Skeletal muscle cell (primary cell): ENCODE measurements around the gene FGFR2.
"Not testable (repeated sequence)": the region's sequence is repeated elsewhere in the genome, so short reads cannot be mapped to it uniquely, and the experiment has no call there.

ENCODE experiments used
- DNase-seq: peaks from one replicate; pipeline ENCODE4 v3.0.0-alpha.2; 2010; ENCODE audit warnings: low read depth
- H3K4me3 ChIP-seq: 2 replicates; pipeline ENCODE4 v1.5.1; 2011; ENCODE audit warnings: low read depth, mild to moderate bottlenecking, control low read depth, low read length, moderate library complexity

FGFR2 gene

GRCh38 chr10:121531076-121531829 lies 67.0 kb downstream of the FGFR2 start:
- H3K4me3 ChIP-seq, result no peak overlapping the region

DNA sequence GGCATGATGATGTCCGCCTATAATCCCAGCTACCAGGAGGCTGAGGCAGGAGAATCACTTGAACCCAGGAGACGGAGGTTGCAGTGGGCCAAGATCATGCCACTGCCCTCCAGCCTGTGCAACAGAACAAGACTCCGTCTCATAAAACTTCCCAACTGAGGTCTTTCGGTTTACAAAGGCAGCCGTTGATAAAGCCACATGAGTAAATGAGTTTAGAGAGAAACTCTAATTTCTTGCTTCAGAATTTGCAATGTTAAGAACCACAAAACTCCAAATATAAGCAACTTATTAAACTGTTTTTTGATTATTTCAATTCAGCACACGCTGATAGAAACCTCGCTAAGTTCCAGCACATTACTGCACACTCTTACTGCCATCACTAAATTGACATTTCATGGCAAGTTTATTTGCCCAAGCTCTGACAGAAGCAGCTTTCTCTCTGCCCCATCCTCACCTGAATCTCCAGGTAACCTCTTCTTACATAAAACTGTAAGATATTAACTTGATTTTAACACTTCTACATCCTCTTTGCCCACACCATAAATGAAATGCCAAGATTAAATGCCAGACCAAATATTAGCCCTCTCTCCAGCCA lies 67.7 kb downstream of the FGFR2 start:
- DNase-seq, result no peak
- H3K4me3 ChIP-seq, result no peak overlapping the region

More at GRCh38 chr10:121531076-121531829, 67.0 kb downstream of the FGFR2 start:
- no peak for DNase-seq

DNA sequence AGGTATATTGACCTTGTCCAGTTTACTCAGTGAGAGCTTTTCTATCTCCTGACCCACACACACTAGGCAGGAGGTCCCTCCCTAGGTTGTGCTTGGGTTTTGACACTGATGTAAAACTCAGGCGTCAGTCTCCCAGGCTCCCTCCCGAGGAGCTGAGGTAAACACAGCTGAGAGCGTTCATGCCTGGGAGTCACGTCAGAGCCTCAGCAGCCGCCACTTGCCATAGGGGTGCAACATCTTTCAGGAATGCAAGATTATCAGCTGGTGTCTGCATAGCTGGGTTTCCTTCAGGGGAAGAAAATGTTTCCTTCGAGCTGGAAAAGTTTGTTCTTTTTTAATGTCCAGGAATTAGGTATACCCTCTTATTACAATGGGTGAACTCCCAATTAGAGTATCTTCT lies 70.6 kb downstream of the FGFR2 start:
- no peak for DNase-seq
- H3K4me3 ChIP-seq, result no peak overlapping the region

DNA sequence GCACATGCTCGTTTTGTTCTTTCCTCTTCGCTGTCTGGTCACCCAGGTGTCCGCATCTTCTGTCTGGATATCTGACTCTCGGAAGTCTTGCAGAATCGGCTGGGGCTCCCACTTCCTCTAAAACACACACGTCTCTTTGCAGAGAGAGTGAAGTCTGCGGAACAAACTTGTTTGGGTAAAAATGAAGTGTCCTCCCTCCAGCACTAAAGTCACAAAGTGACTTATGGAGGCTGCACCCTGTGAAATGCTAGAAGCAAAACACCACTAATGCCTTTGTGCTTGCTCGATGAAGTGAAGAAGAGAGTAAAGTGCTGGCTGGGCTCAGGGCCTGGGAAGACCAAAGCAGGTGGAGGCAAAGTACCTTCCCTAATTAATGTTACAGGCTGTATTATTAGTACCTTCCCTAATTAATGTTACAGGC lies 71.4 kb downstream of the FGFR2 start:
- no peak overlapping the region for H3K4me3 ChIP-seq
- no peak for DNase-seq

DNA sequence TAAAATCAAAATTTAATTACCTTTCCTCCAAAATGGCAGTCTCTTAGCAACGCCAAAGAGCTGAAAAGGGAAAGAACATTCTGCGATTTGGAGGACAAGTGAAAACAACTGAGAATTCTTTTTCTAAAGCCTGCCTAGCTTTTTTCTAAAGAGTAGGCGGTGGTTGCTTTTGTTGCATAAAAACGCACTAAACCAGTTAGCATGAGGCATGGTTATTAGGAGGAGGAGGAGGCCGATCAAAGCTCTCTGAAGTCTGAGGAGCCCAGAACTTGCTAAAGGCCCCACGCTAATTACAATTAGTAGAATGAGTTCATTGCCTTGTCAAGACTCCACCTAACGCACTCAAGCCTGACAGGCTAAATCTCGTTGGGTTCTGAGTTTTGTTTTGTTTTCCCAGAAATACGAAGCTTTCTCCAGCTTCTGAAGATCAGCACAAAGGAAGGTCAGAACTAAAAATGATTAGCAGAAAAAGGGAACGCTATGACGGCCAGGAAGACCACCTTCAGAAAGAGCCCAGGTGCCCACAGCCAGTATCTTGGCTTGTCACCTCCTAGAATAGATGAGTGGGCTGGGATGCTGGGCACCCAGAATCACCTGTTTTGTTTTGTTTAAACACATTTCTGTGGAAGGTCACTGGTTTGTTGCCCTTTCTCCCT lies 72.0 kb downstream of the FGFR2 start:
- DNase-seq, result no peak
- H3K4me3 ChIP-seq, result no peak overlapping the region

DNA sequence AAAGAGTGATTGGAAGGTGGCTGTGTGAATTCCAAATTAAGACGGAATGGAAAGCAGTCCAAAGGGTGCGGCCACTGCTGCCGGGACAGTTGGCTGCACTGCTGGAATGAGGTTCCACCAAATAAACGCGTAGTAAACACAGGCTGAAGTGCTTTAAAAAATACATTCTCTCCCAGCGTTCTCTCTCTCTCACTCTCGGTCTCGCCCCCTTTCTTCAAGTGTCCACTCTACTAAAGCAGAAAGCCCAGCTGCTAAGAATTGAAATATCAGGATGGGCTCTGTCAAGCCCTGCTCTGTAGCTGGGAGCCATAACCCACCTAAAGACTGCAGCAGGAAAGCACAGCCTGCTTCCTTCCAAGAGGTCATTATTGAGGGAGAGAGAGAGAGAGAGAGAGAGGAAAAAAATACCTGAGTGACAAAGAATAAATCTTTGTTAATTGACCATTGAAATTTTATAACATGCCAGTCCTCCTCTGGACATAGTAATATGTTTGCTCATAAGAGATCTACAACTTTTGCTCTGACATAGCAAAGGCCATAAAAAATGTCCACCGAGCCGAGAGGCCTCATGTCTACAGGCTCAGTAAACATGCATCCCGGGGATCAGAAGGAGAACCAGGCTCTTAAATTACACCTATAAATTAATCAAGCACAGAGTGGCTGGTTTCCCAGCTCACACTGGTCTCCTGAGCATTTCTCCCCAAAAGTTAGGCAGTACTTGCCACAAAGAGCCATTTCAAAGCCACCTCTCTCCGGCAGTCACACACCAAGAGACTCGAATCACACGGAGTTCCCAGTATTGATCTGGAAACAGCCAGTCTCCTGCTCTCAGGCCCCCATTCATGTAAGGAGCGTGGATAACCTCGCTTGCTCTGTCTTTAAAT lies 72.8 kb downstream of the FGFR2 start:
- H3K4me3 ChIP-seq, result no peak overlapping the region
- DNase-seq, result no peak

DNA sequence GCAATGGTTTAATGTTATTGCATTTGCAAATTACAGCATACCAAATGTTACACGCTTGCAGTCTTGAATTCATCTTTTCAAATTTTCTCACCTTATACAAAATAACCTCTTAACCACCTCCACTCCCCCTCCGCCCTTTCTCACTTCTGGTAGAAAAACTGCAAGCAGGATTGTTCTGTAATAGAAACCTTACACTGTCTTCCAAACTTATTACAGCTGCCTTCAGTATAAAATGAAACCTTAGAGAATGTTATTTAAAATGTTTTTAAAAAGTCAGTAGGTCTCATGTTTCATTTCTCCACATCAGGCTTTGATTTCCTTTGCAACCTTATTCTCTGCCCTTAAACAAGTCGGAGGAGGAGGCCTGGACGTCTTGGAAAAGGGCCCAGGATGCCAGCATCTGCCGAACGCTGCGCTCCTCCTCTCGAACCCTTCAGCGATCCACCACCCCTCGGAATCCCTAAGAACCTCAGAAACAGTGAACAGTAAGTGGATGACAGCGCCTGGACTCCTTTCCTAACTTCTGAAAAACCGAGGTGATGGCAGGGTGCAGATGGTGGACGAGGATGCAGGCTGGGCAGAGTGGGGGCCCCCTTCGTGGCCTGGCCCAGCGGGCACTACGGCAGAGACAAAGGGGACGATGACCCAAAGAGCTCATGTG lies 74.0 kb downstream of the FGFR2 start:
- no peak overlapping the region for H3K4me3 ChIP-seq
- DNase-seq, result no peak

DNA sequence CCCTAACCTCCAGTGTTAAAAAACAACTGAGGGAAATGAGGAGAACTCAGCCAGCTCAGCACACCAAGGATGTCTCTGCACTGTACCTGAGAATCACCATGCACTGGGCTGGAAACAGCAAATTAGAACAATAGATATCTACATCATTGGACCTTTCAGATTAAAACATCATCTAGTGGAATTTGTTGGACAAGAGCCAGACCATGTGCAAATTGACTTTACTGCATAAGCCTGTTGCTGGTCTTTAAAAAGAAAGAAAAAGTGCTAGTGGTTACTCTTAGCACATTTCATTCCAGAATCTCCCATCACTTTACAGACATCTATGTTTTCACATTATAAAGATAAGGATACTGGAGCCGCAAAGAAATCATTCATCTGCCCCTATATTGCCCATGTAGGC lies 75.4 kb downstream of the FGFR2 start:
- DNase-seq, result no peak
- no peak overlapping the region for H3K4me3 ChIP-seq

GRCh38 chr10:121521794-121522556 lies 76.3 kb downstream of the FGFR2 start:
- H3K4me3 ChIP-seq, result no peak overlapping the region
- no peak for DNase-seq

DNA sequence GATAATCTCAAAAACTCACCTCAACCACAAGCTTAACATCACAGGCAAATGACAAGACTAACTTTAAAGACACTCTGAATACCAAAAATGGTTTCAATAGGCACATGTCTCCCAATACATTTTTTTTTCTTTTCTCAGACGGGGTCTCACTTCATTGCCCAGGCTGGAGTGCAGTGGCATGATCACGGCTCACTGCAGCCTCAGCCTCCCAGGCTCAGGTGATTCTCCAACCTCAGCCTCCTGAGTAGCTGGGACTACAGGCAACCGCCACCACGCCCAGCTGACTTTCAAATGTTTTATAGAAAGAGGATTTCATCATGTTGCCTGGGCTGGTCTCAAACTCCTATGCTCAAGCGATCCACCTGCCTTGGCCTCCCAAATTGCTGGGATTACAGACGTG lies 77.7 kb downstream of the FGFR2 start:
- not testable (repeated sequence) for H3K4me3 ChIP-seq

DNA sequence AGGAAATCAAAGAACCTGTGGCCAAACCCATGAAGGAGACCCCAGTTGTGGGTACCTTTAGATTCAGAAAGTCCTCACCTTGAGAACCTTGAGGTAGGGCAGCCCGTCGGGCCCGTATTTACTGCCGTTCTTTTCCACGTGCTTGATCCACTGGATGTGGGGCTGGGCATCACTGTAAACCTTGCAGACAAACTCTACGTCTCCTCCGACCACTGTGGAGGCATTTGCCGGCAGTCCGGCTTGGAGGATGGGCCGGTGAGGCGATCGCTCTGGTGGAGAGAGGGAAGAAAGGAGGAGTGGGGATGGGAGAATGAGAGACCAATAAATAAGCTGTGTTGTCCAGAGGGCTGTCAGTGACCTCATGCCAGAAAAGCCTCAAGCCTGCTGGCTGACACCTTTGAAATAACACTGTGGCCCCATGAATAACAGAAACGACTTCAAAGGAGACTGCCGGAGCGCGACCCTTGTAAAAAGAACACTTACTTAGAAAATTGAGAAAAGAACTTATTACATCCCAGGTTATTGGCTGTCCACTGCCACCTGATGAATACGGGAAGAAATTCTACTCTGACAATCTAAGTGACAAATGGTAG lies 78.2 kb downstream of the FGFR2 start:
- no peak overlapping the region for H3K4me3 ChIP-seq
- DNase-seq, result no peak

More for the DNA sequence above, 77.7 kb downstream of the FGFR2 start:
- not testable (repeated sequence) for DNase-seq

DNA sequence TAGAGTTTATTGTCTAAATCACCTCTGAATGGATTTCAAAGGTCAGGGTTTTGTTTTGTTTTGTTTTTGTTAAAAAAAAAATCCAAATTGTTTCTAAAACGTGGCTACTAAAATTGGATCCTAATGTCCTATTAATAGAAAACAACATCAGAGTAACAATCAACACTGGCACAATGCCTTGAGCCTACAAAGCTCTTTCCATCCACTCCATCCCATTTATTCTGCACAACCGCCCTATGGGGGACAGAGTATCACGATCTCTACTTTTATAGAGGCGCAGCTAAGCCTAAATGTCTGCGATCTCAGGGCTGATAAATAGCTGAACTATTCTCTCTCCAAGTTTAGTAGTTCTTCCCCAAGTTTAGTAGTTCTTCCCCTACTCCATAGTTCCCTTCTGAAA lies 78.8 kb downstream of the FGFR2 start:
- no peak for DNase-seq
- H3K4me3 ChIP-seq, result no peak overlapping the region

DNA sequence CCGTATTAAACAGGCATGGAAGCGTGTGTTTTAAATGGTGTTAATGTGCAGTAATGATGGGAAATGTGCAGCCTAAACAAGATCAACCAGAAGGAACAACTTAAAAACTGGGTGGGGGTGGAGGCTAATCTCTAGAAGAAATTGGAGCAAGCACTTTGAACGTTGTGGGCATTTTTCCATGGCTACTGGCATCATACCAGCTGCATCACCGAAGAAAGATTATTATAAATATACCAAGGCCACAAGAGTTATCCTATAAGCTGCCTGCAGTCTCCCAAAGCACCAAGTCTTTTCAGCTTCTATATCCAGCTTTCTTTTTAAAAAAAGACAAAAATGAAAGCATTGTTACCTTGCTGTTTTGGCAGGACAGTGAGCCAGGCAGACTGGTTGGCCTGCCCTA lies 79.9 kb downstream of the FGFR2 start:
- DNase-seq, result no peak
- H3K4me3 ChIP-seq, result no peak overlapping the region

- no peak for DNase-seq
- H3K4me3 ChIP-seq, result no peak overlapping the region
Measured at GRCh38 chr10:121516093-121516865, 82.0 kb downstream of the FGFR2 start.

DNA sequence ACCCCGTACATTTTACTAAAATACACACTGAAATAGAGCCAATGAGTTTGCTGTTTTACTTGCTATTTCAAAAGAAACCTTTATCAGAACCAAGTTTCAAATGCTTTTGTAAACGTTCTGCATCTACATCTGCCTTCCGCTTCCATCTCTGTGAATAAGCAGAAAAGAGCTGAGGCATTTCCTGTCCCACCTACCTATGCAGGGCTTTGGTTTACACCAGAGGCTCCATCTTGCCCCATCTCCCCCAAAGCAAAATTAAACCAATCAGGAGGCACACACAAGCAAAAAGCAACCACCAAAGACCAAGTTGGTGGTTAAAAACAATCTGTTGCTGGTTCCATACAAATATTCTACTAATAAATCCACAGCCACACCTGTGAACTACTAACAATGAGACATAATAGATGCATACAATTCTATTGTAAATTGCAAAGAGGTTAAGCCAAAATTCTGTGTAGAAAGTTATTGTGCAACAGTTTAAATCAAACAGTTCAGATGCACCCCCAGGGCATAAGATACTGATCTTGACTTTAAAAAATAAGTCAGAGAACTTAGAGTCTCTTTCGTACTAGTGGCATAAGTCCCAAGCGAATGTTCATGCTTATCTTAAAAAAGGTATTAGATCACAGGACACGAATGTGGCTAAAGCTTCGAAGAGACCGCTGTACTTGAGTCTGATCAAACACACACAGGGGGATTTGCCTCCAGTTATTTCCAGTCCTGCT lies 83.9 kb downstream of the FGFR2 start:
- H3K4me3 ChIP-seq, result no peak overlapping the region
- no peak for DNase-seq

DNA sequence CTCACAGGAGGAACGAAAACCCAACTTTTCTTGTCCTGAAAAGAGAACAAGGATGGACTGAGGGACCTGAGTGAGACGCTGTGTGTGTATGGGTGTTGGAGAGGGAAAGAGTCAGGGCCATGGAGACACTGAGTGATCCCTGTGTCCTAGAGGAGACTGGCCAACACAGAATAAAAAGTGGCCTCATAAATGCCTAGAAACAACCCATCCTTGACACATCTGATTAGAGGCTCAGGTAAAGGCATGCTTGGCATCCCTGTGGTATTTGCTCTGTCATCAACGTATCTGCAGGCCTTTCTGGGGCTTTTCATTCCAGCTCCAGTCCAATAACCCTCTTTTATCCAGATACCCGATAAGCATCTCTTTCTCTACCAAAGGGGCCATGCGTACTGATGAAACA lies 86.3 kb downstream of the FGFR2 start:
- no peak overlapping the region for H3K4me3 ChIP-seq
- DNase-seq, result no peak

GRCh38 chr10:121511460-121511859 lies 86.8 kb downstream of the FGFR2 start:
- DNase-seq, result no peak

More at GRCh38 chr10:121511460-121511859, 86.8 kb downstream of the FGFR2 start:
- no peak overlapping the region for H3K4me3 ChIP-seq
